Measurements from ENCODE around the gene MYBPC3. TPM values are rescaled to one million over a fixed set of nuclear protein-coding genes. Genes with fewer than 3 reads are reported as not detected.

Gene MYBPC3
- total RNA-seq, 2 donors from 2014 or later: 0.42 TPM; not detected in 1

DNA sequence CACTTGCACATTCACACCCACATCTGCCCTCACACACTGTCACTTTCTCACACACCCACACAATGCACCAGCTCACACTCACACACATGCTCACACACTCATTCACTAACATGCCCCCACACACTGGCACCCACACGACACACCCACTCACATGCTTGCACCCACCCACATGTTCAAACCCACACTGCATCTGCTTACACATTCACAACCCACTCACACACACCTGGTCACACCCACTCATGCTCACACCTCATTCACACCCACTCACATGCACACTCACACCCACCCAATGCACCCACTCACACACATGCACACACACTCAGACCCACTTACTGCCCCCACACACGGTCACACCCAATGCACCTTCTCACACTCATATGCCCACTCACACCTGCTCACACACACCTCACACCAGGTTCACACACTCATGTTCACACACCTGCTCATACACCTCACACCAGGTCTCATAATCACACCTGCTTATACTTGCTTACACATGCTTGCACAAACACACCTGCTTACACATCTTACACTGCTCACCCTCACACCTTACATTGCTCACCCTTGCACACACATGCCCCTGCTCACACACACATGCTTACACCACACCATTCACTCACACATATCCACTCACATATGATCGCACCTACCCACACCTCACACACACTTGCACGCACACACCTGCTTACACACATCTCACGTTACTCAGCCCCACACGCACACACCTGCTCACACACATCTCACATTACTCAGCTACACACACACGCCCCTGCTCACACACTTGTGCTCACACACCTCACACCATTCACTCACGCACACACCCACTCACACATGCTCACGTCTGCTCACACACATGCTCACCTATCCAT, 3.9 kb upstream of the MYBPC3 start:
- H3K4me3 ChIP-seq: no peak overlapping the region
- no peak for DNase-seq
- H3K4me1 ChIP-seq: no peaks in the 10 kb centered on the region
- TF ChIP-seq, protein P1, sequence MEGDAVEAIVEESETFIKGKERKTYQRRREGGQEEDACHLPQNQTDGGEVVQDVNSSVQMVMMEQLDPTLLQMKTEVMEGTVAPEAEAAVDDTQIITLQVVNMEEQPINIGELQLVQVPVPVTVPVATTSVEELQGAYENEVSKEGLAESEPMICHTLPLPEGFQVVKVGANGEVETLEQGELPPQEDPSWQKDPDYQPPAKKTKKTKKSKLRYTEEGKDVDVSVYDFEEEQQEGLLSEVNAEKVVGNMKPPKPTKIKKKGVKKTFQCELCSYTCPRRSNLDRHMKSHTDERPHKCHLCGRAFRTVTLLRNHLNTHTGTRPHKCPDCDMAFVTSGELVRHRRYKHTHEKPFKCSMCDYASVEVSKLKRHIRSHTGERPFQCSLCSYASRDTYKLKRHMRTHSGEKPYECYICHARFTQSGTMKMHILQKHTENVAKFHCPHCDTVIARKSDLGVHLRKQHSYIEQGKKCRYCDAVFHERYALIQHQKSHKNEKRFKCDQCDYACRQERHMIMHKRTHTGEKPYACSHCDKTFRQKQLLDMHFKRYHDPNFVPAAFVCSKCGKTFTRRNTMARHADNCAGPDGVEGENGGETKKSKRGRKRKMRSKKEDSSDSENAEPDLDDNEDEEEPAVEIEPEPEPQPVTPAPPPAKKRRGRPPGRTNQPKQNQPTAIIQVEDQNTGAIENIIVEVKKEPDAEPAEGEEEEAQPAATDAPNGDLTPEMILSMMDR (IDR thresholded peaks at IDR 0.05): no peak
- H3K36me3 ChIP-seq: no peaks in the 10 kb centered on the region
- no peaks in the 10 kb centered on the region for H3K9me3 ChIP-seq
- no peaks in the 10 kb centered on the region for H3K27me3 ChIP-seq
- intact Hi-C loops (cut with DNase I): loop anchor here (5.0 to 10.0 kb wide), 2 partner anchors 179 to 472 kb away; partner anchors contain the start of gene ARFGAP2
- no peak overlapping the region for H3K27ac ChIP-seq
- H3K9ac ChIP-seq (ENCODE audit: low read depth in 2 of 2, low read length in 2 of 2): no peak overlapping the region

- intact Hi-C loops (cut with DNase I): loop anchor here (5.0 to 10.0 kb wide), 2 partner anchors 178 to 471 kb away; partner anchors contain the start of gene ARFGAP2
- Histone ChIP-seq H3K27me3 (no peaks in the 10 kb centered on the region), H3K9me3 (no peaks in the 10 kb centered on the region), H3K4me1 (no peaks in the 10 kb centered on the region), H3K27ac (no peak overlapping the region), H3K36me3 (no peaks in the 10 kb centered on the region), H3K9ac (ENCODE audit: low read depth in 2 of 2, low read length in 2 of 2) (peak overlapping the region; percentile 50 to 58), H3K4me3 (peak overlapping the region; percentile 41)
- TF ChIP-seq, protein P1 (IDR thresholded peaks at IDR 0.05): peak; percentile 89
- peak; percentile 99 for DNase-seq
These were observed 3.0 kb upstream of the MYBPC3 start for GRCh38 chr11:47355283-47356128.

DNA sequence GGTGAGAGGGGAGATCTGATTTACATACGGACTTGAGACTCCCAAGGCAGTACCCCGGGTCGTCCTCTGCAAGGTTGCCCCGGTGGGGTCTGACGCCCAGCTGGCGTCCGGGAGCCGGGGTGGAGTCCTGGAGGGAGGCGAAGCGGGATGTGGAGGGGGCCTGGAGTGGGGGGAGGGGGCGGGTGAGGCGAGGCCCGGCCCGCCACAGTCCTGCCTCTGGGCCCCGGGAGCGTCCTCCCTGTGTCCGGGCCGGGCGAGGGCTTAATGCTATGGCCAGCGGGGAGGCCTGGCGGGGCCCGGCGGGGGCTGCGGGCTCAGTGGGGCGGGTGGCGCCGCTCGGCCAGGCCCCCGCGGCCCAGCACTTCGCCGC, 2.4 kb upstream of the MYBPC3 start:
- H3K36me3 ChIP-seq: no peaks in the 10 kb centered on the region
- H3K9ac ChIP-seq (ENCODE audit: low read depth in 2 of 2, low read length in 2 of 2): peak overlapping the region; percentile 50 to 58
- no peaks in the 10 kb centered on the region for H3K27me3 ChIP-seq
- H3K4me1 ChIP-seq: no peaks in the 10 kb centered on the region
- H3K4me3 ChIP-seq: peak overlapping the region; percentile 41
- no peak overlapping the region for H3K27ac ChIP-seq
- TF ChIP-seq, protein P1 (IDR thresholded peaks at IDR 0.05): no peak
- H3K9me3 ChIP-seq: no peaks in the 10 kb centered on the region
- intact Hi-C loops (cut with DNase I): loop anchor here (5.0 to 10.0 kb wide), 2 partner anchors 178 to 470 kb away; partner anchors contain the start of gene ARFGAP2
- no peak for DNase-seq

GRCh38 chr11:47353978-47354774, 1.7 kb upstream of the MYBPC3 start:
- Histone ChIP-seq H3K4me1 (no peaks in the 10 kb centered on the region), H3K9ac (ENCODE audit: low read depth in 2 of 2, low read length in 2 of 2) (peak overlapping the region in 1 of 2 donors; percentile 58), H3K9me3 (no peaks in the 10 kb centered on the region), H3K27me3 (no peaks in the 10 kb centered on the region), H3K4me3 (no peak overlapping the region), H3K27ac (no peak overlapping the region), H3K36me3 (no peaks in the 10 kb centered on the region)
- TF ChIP-seq, protein P1 (IDR thresholded peaks at IDR 0.05): no peak
- DNase-seq: no peak
- intact Hi-C loops (cut with DNase I): loop anchor here (10.0 kb wide), 1 partner anchor 469 kb away; no protein-coding TSS in a partner anchor
